Measurements from ENCODE around the gene SLC16A4. TPM values are rescaled to one million over a fixed set of nuclear protein-coding genes. Genes with fewer than 3 reads are reported as not detected.

SLC16A4 gene
- total and polyA plus RNA-seq, 12 donors: 1.1 to 15.7 (median 4.8) TPM

- TF ChIP-seq CTCF (IDR thresholded peaks at IDR 0.05) (no peak), POLR2A (IDR thresholded peaks at IDR 0.05) (no peak)
- no peak overlapping the region for H3K4me3 ChIP-seq
- H3K27ac ChIP-seq: no peak overlapping the region
- DNase-seq: no peak
- 71 to 74% (median 72%) methylated on average over 4 of the region's 4 CpGs for WGBS, 4 donors
- intact Hi-C loops (cut with DNase I): no loop called here
- no peaks in the 10 kb centered on the region for H3K4me1 ChIP-seq (replicated peaks in 1 of 2)
- no peaks in the 10 kb centered on the region for H3K9me3 ChIP-seq (replicated peaks in 1 of 3)
- H3K27me3 ChIP-seq: no peaks in the 10 kb centered on the region
- no peaks in the 10 kb centered on the region for H3K36me3 ChIP-seq (replicated peaks in 1 of 2)
Measured at GRCh38 chr1:110321846-110322245, 69.0 kb downstream of the SLC16A4 start.

- no peak overlapping the region for H3K27ac ChIP-seq
- H3K4me1 ChIP-seq (replicated peaks in 1 of 2): no peaks in the 10 kb centered on the region
- no peak for DNase-seq
- intact Hi-C loops (cut with DNase I): no loop called here
- H3K27me3 ChIP-seq: no peaks in the 10 kb centered on the region
- H3K36me3 ChIP-seq (replicated peaks in 1 of 2): no peaks in the 10 kb centered on the region
- no peak overlapping the region for H3K4me3 ChIP-seq
- TF ChIP-seq POLR2A (IDR thresholded peaks at IDR 0.05) (no peak), CTCF (IDR thresholded peaks at IDR 0.05) (no peak)
- H3K9me3 ChIP-seq (replicated peaks in 1 of 3): no peaks in the 10 kb centered on the region
- 87 to 96% (median 91%) methylated on average over 2 of the region's 2 CpGs for WGBS, 4 donors
Measured at GRCh38 chr1:110321045-110321444, 69.8 kb downstream of the SLC16A4 start.

- Histone ChIP-seq H3K4me1 (replicated peaks in 1 of 2) (no peaks in the 10 kb centered on the region), H3K36me3 (replicated peaks in 1 of 2) (no peaks in the 10 kb centered on the region), H3K4me3 (no peak overlapping the region), H3K27me3 (no peaks in the 10 kb centered on the region), H3K9me3 (replicated peaks in 1 of 3) (no peaks in the 10 kb centered on the region), H3K27ac (no peak overlapping the region)
- DNase-seq: no peak
- intact Hi-C loops (cut with DNase I): no loop called here
- WGBS, 4 donors: 79 to 100% (median 87%) methylated on average over 1 of the region's 1 CpG
- TF ChIP-seq CTCF (IDR thresholded peaks at IDR 0.05) (no peak), POLR2A (IDR thresholded peaks at IDR 0.05) (no peak)
Measured at GRCh38 chr1:110320168-110320518, 70.7 kb downstream of the SLC16A4 start.

- WGBS, 4 donors: 74 to 87% (median 78%) methylated on average over 4 of the region's 4 CpGs
- no peaks in the 10 kb centered on the region for H3K9me3 ChIP-seq (replicated peaks in 1 of 3)
- intact Hi-C loops (cut with DNase I): loop anchor here (10.0 kb wide), 2 partner anchors 135 to 145 kb away; partner anchors contain the start of gene PROK1 (in 1 of the 2)
Measured at GRCh38 chr1:110319332-110320167, 71.3 kb downstream of the SLC16A4 start.

More at GRCh38 chr1:110319332-110320167, 71.3 kb downstream of the SLC16A4 start:
- no peak overlapping the region for H3K4me3 ChIP-seq
- H3K27ac ChIP-seq: no peak overlapping the region
- H3K27me3 ChIP-seq: no peaks in the 10 kb centered on the region
- H3K4me1 ChIP-seq (replicated peaks in 1 of 2): no peaks in the 10 kb centered on the region
- DNase-seq: no peak
- no peaks in the 10 kb centered on the region for H3K36me3 ChIP-seq (replicated peaks in 1 of 2)
- TF ChIP-seq POLR2A (IDR thresholded peaks at IDR 0.05) (no peak), CTCF (IDR thresholded peaks at IDR 0.05) (no peak)
